Neural cell (in vitro differentiated cells): ENCODE results near the gene SPTBN2. TPM values are rescaled to one million over a fixed set of nuclear protein-coding genes. Genes with fewer than 3 reads are reported as not detected.

Experiments used
- H2AFZ ChIP-seq: fragments of 200-600, 300-800 bp; sonication (generic), shearing (Covaris generic); 2 replicates; pipeline ENCODE4 v1.6.0; 2014; ENCODE audit warnings: low read depth, mild to moderate bottlenecking, antibody characterized with exemption, low read length, moderate library complexity
- H3F3A ChIP-seq: fragments of 200-600 bp; shearing (Covaris generic); 2 replicates; pipeline ENCODE4 v1.6.1; 2016; ENCODE audit warnings: mild to moderate bottlenecking, moderate library complexity, mixed read lengths, antibody characterized with exemption, low read length; ENCODE audit not compliant: insufficient read depth, poor library complexity, severe bottlenecking
- H3K27ac ChIP-seq: fragments of 200-600, 300-800 bp; sonication (generic), shearing (Covaris generic); 2 replicates; pipeline ENCODE4 v1.5.1; 2014; ENCODE audit warnings: mild to moderate bottlenecking, low read length, moderate library complexity
- H3K27me3 ChIP-seq: fragments of 300-800, 200-600 bp; sonication (generic), shearing (Covaris generic); 2 replicates; pipeline ENCODE4 v1.6.0; 2014; ENCODE audit warnings: mild to moderate bottlenecking, low read depth, low read length, moderate library complexity; ENCODE audit not compliant: insufficient read depth
- H3K36me3 ChIP-seq: fragments of 300-800, 200-600 bp; sonication (generic), shearing (Covaris generic); 2 replicates; pipeline ENCODE4 v1.5.1; 2014; ENCODE audit warnings: mild to moderate bottlenecking, antibody characterized with exemption, low read length, moderate library complexity; ENCODE audit not compliant: insufficient read depth
- H3K4me2 ChIP-seq: fragments of 300-800, 200-600 bp; sonication (generic), shearing (Covaris generic); 2 replicates; pipeline ENCODE4 v1.6.0; 2014; ENCODE audit warnings: mild to moderate bottlenecking, low read length
- H3K4me3 ChIP-seq: fragments of 300-800, 200-600 bp; sonication (generic), shearing (Covaris generic); 2 replicates; pipeline ENCODE4 v1.5.1; 2014; ENCODE audit warnings: mild to moderate bottlenecking, low read length, moderate library complexity
- H3K79me2 ChIP-seq: fragments of 200-600 bp; shearing (Covaris generic); replicated peaks from 2 replicates; pipeline ENCODE4 v1.6.0; 2014; ENCODE audit warnings: mild to moderate bottlenecking, low read length, moderate library complexity; ENCODE audit not compliant: insufficient read depth
- H3K9ac ChIP-seq: fragments of 300-800, 200-600 bp; sonication (generic), shearing (Covaris generic); 2 replicates; pipeline ENCODE4 v1.6.1; 2016; ENCODE audit warnings: mild to moderate bottlenecking, low read length, mixed read lengths
- H3K9me2 ChIP-seq: fragments of 200-600 bp; shearing (Covaris generic); 2 replicates; pipeline ENCODE4 v1.6.1; 2016; ENCODE audit warnings: mild to moderate bottlenecking, low read length, mixed read lengths; ENCODE audit not compliant: insufficient read depth
- H3K9me3 ChIP-seq: fragments of 200-600, 300-800 bp; sonication (generic), shearing (Covaris generic); 2 replicates; pipeline ENCODE4 v1.6.1; 2016; ENCODE audit warnings: mild to moderate bottlenecking, mixed run types, low read length, moderate library complexity, mixed read lengths
- H4K20me1 ChIP-seq: fragments of 200-600 bp; shearing (Covaris generic); 2 replicates; pipeline ENCODE4 v1.6.1; 2016; ENCODE audit warnings: mild to moderate bottlenecking, mixed run types; ENCODE audit not compliant: insufficient read depth
- EP300 ChIP-seq: fragments of 450-650 bp; conservative IDR thresholded peaks from 2 replicates; pipeline ENCODE4 v1.6.1; 2014; ENCODE audit warnings: antibody characterized with exemption, mild to moderate bottlenecking, moderate library complexity; ENCODE audit not compliant: poor library complexity, severe bottlenecking
- EZH2 ChIP-seq: fragments of 200-600, 300-800 bp; shearing (Covaris generic), sonication (generic); IDR thresholded peaks from 2 replicates; pipeline ENCODE4 v1.6.1; 2014; ENCODE audit warnings: antibody characterized with exemption, low read length, borderline replicate concordance, mild to moderate bottlenecking; ENCODE audit not compliant: insufficient read depth, poor library complexity, severe bottlenecking
- MXI1 ChIP-seq: fragments of 450-650 bp; conservative IDR thresholded peaks from 2 replicates; pipeline ENCODE4 v1.6.1; 2014; ENCODE audit warnings: antibody characterized with exemption, mild to moderate bottlenecking; ENCODE audit not compliant: poor library complexity, severe bottlenecking
- POLR2AphosphoS5 ChIP-seq: IDR thresholded peaks from 2 replicates; pipeline ENCODE4 v1.6.1; 2012
- RAD21 ChIP-seq: fragments of 450-650 bp; conservative IDR thresholded peaks from 2 replicates; pipeline ENCODE4 v1.6.1; 2014; ENCODE audit warnings: antibody characterized with exemption, mild to moderate bottlenecking, moderate library complexity
- REST ChIP-seq: IDR thresholded peaks from 2 replicates; pipeline ENCODE4 v1.6.1; 2012; ENCODE audit warnings: borderline replicate concordance
- SMC3 ChIP-seq: fragments of 450-650 bp; conservative IDR thresholded peaks from 2 replicates; pipeline ENCODE4 v1.6.1; 2014; ENCODE audit warnings: antibody characterized with exemption, mild to moderate bottlenecking, moderate library complexity; ENCODE audit not compliant: poor library complexity
- TAF1 ChIP-seq: IDR thresholded peaks from 2 replicates; pipeline ENCODE4 v1.6.1; 2012; ENCODE audit warnings: low read depth
- polyA plus RNA-seq: library from polyadenylated mRNA; depleted of rRNA; stranded (reverse); fragments of >200 nt; gene quantifications from 2 replicates; pipeline ENCODE4 v1.2.3, GENCODE V29; 2014
- TF ChIP-seq, protein P1 (sequence below): fragments of 450-650 bp; IDR thresholded peaks from 2 replicates; pipeline ENCODE4 v1.5.1; 2014; ENCODE audit warnings: antibody characterized with exemption, mild to moderate bottlenecking, moderate library complexity; ENCODE audit not compliant: poor library complexity, severe bottlenecking

Gene SPTBN2
- polyA plus RNA-seq, 1 donor from 2014 or later = 159 TPM

- Histone ChIP-seq H4K20me1 (peaks cover 36% of the 10 kb centered on the region), H3K4me2 (no peak overlapping the region), H3K36me3 (peaks cover 4% of the 10 kb centered on the region), H3K9me2 (no peaks in the 10 kb centered on the region), H2AFZ (no peak overlapping the region), H3K9ac (no peak overlapping the region), H3K4me3 (peak overlapping the region; percentile 24), H3K79me2 (peaks cover 99% of the 10 kb centered on the region), H3F3A (no peaks in the 10 kb centered on the region), H3K27ac (no peak overlapping the region), H3K27me3 (no peaks in the 10 kb centered on the region), H3K9me3 (no peaks in the 10 kb centered on the region)
- TF ChIP-seq, protein P1, sequence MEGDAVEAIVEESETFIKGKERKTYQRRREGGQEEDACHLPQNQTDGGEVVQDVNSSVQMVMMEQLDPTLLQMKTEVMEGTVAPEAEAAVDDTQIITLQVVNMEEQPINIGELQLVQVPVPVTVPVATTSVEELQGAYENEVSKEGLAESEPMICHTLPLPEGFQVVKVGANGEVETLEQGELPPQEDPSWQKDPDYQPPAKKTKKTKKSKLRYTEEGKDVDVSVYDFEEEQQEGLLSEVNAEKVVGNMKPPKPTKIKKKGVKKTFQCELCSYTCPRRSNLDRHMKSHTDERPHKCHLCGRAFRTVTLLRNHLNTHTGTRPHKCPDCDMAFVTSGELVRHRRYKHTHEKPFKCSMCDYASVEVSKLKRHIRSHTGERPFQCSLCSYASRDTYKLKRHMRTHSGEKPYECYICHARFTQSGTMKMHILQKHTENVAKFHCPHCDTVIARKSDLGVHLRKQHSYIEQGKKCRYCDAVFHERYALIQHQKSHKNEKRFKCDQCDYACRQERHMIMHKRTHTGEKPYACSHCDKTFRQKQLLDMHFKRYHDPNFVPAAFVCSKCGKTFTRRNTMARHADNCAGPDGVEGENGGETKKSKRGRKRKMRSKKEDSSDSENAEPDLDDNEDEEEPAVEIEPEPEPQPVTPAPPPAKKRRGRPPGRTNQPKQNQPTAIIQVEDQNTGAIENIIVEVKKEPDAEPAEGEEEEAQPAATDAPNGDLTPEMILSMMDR = no peak
Measured at GRCh38 chr11:66670816-66671215, 58.2 kb downstream of the SPTBN2 start.

DNA sequence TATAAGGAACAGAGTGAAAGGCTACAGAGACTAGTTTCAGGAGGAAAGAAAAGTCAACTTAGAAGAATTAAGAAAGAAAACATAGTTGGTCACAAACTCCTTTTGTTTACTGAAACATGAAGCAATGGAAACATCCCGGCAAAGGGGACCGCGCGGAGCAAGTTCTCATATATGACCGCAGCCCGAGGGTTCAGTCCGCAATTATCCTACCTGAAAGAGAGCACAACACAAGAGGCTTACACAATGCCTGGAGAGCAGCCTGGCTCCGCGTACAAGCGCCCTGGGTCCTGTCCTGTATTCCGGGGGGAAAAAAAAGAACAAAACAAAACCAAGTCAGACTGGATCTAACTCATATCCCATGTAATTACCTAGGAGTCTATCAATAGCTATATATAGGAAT is 63.6 kb downstream of the SPTBN2 start:
- H3K79me2 ChIP-seq = peaks cover 75% of the 10 kb centered on the region
- H3K9ac ChIP-seq = no peak overlapping the region
- peaks cover 14% of the 10 kb centered on the region for H3K36me3 ChIP-seq
- no peaks in the 10 kb centered on the region for H3F3A ChIP-seq
- no peak overlapping the region for H2AFZ ChIP-seq
- TF ChIP-seq MXI1 (no peak), SMC3 (no peak), TAF1 (no peak), EZH2 (no peak), EP300 (no peak), POLR2AphosphoS5 (no peak), RAD21 (no peak), REST (no peak)
- TF ChIP-seq, protein P1 = no peak
- H4K20me1 ChIP-seq = peaks cover 41% of the 10 kb centered on the region
- no peaks in the 10 kb centered on the region for H3K9me3 ChIP-seq
- no peaks in the 10 kb centered on the region for H3K27me3 ChIP-seq
- H3K27ac ChIP-seq = no peak overlapping the region
- no peaks in the 10 kb centered on the region for H3K9me2 ChIP-seq
- no peak overlapping the region for H3K4me2 ChIP-seq
- H3K4me3 ChIP-seq = no peak overlapping the region
